PC-3 (cell line): ENCODE data around the gene ANOS1. TPM values are rescaled to one million over a fixed set of nuclear protein-coding genes. Genes with fewer than 3 reads are reported as not detected.

ENCODE experiments used
- ATAC-seq: fragments of 200-7000 bp; cut with Tn5 transposase; 2 replicates; pipeline ENCODE4 v1.9.1; 2020; ENCODE audit warnings: mild to moderate bottlenecking, moderate library complexity
- BruUV-seq: library from RNA; stranded (reverse); fragments of 400-500 nt; replicated peaks from 2 replicates; lab custom pipeline; 2021; lab: Mats Ljungman, UMichigan
- CTCF ChIA-PET: fragments of 300-600 bp; sonication (Branson Sonifier 250); formaldehyde crosslinking; loops from one replicate; lab custom pipeline; 2022; ENCODE audit warnings: antibody characterized with exemption; lab: Charles Lee
- POLR2A ChIA-PET: fragments of 300-600 bp; sonication (Branson Sonifier 250); formaldehyde crosslinking; loops from one replicate; lab custom pipeline; 2022; ENCODE audit warnings: antibody characterized with exemption; ENCODE audit not compliant: unreplicated experiment; lab: Charles Lee
- DNase-seq: peaks from one replicate; pipeline ENCODE4 v3.0.0-alpha.2; 2015
- H2AFZ ChIP-seq: fragments of 300-600 bp; sonication (generic); 2 replicates; pipeline ENCODE4 v1.6.0; 2016; ENCODE audit warnings: antibody characterized with exemption, low read length
- H3F3A ChIP-seq: fragments of 300-600 bp; sonication (generic); one replicate; pipeline ENCODE4 v1.6.0; 2017; ENCODE audit warnings: antibody characterized with exemption, low read length, control low read depth, mild to moderate bottlenecking; ENCODE audit not compliant: unreplicated experiment
- H3K27ac ChIP-seq: fragments of 300-600 bp; sonication (generic); 2 replicates; pipeline ENCODE4 v1.5.1; 2016; ENCODE audit warnings: mild to moderate bottlenecking, low read length
- H3K27me3 ChIP-seq: fragments of 300-600 bp; sonication (generic); 2 replicates; pipeline ENCODE4 v1.6.1; 2016; ENCODE audit warnings: low read length, mixed read lengths
- H3K36me3 ChIP-seq: fragments of 300-600 bp; sonication (generic); 2 replicates; pipeline ENCODE4 v1.6.1; 2016; ENCODE audit warnings: low read depth, mixed run types, low read length, mixed read lengths
- H3K4me1 ChIP-seq: fragments of 300-600 bp; sonication (generic); 2 replicates; pipeline ENCODE4 v1.5.1; 2016; ENCODE audit warnings: low read length; ENCODE audit not compliant: insufficient read depth
- H3K4me2 ChIP-seq: fragments of 300-600 bp; sonication (generic); 2 replicates; pipeline ENCODE4 v1.6.0; 2016; ENCODE audit warnings: low read length
- H3K4me3 ChIP-seq: fragments of 300-600 bp; sonication (generic); 2 replicates; pipeline ENCODE4 v1.5.1; 2016; ENCODE audit warnings: mild to moderate bottlenecking, low read length, mixed read lengths
- H3K79me2 ChIP-seq: fragments of 300-600 bp; sonication (generic); 2 replicates; pipeline ENCODE4 v1.6.1; 2017; ENCODE audit warnings: low read length, mixed read lengths
- H3K9ac ChIP-seq: fragments of 300-600 bp; sonication (generic); 2 replicates; pipeline ENCODE4 v1.6.0; 2016; ENCODE audit warnings: mild to moderate bottlenecking, low read length
- H3K9me2 ChIP-seq: fragments of 300-600 bp; sonication (generic); replicated peaks from 2 replicates; pipeline ENCODE4 v1.6.1; 2016; ENCODE audit warnings: mixed run types, low read length, mixed read lengths
- H3K9me3 ChIP-seq: fragments of 300-600 bp; sonication (generic); 2 replicates; pipeline ENCODE4 v1.6.1; 2016; ENCODE audit warnings: low read length, mixed read lengths
- H4K20me1 ChIP-seq: fragments of 300-600 bp; sonication (generic); 2 replicates; pipeline ENCODE4 v1.6.1; 2016; ENCODE audit warnings: low read length, mixed read lengths
- EZH2 ChIP-seq: fragments of 300-600 bp; sonication (generic); IDR thresholded peaks from one replicate; pipeline ENCODE4 v1.6.1; 2017; ENCODE audit warnings: antibody characterized with exemption, mild to moderate bottlenecking, low read length; ENCODE audit not compliant: unreplicated experiment
- EZH2phosphoT487 ChIP-seq: fragments of 300-600 bp; sonication (generic); IDR thresholded peaks from 2 replicates; pipeline ENCODE4 v1.6.1; 2018; ENCODE audit warnings: mild to moderate bottlenecking, antibody characterized with exemption, low read length, borderline replicate concordance
- intact Hi-C: fragments of 100-400 bp; cut with micrococcal nuclease; formaldehyde crosslinking; loops from 2 replicates; pipeline ENCODE4 v1.9.0; 2023
- total RNA-seq: library from RNA; depleted of rRNA; stranded (reverse); fragments of >200 nt; gene quantifications from 2 replicates; pipeline ENCODE4 v1.2.3, GENCODE V29; 2014
- TF ChIP-seq, protein P1 (sequence below): fragments of 300-600 bp; sonication (generic); conservative IDR thresholded peaks from 2 replicates; pipeline ENCODE4 v1.5.1; 2017; ENCODE audit warnings: antibody characterized with exemption, low read depth, mild to moderate bottlenecking, low read length

Gene ANOS1
- total RNA-seq, 1 experiment from 2014 or later, result 3.5 TPM

DNA sequence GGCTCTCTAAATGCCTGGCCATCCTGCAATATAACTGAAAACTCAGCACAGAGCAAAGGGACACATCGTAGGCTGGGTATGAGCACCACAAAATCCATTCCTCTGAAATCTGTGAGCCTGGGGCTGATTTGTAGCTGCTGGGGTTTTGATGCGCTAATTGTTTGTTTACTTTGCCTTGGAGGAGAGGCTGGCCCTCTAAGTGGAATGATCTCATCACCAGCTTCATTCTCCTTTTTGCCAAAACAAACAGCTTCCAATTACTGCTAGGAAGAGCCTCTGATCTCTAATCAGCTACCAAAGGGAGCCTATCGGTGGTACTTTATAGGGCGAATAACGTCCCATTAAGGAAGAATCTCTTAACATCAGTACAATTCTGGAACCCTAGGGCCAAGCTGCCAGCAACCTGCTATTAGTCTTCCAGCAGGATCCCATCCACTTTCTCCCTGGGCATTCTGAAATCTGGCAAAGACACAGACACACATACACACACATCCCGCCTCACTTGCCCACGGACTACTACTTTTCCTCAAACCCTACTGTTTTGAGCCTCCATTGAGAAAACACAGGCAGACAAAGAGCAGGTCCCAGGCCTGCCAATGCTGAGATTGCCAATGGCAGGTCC, 5.8 kb downstream of the ANOS1 start:
- H3K4me2 ChIP-seq, result peak overlapping the region; percentile 66
- DNase-seq (peak; percentile 61), ATAC-seq (peak; percentile 70)
- TF ChIP-seq EZH2, result no peak
- H3K27ac ChIP-seq, result no peak overlapping the region
- no peak overlapping the region; the same call in 1 of the 2 replicates for H3K4me3 ChIP-seq
- H3K79me2 ChIP-seq, result no peaks in the 10 kb centered on the region
- no peak overlapping the region for H3K9ac ChIP-seq
- no peaks in the 10 kb centered on the region for H3F3A ChIP-seq
- H3K36me3 ChIP-seq, result no peaks in the 10 kb centered on the region
- H3K27me3 ChIP-seq, result peaks cover 14% of the 10 kb centered on the region; the same call in 1 of the 2 replicates
- peak overlapping the region; percentile 22; the same call in 1 of the 2 replicates for H2AFZ ChIP-seq
- H4K20me1 ChIP-seq, result no peaks in the 10 kb centered on the region
- intact Hi-C loops, result no loop called here
- peaks cover 16% of the 10 kb centered on the region for H3K4me1 ChIP-seq
- H3K9me2 ChIP-seq, result no peaks in the 10 kb centered on the region
- BruUV-seq, result no TSS peak
- ChIA-PET POLR2A (no interaction called here), CTCF (no interaction called here)
- H3K9me3 ChIP-seq, result no peaks in the 10 kb centered on the region

DNA sequence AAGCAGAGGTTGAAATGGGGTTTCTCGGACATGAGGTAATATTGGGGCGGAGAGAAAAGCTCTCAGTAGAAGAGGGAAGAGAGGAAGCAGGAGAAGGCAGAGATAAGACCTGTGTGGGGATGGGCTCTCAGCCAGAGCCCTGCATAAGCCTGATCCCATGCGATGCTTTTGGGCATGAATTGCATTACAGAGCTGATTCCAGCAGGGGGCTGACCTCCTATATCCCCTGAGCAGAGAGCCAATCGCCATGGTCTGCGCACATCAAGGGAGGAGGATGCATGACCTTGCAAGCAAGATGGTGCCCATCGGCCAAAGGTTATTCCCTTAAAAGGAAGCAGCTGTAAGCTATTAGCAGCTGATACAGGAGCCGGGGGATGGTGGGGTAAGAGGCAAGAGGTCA, 7.6 kb downstream of the ANOS1 start:
- H3K9me3 ChIP-seq, result no peaks in the 10 kb centered on the region
- intact Hi-C loops, result no loop called here
- ATAC-seq (no peak; the same call in 1 of the 2 replicates), DNase-seq (no peak)
- ChIA-PET CTCF (no interaction called here), POLR2A (no interaction called here)
- no peak overlapping the region for H3K4me2 ChIP-seq
- H3K79me2 ChIP-seq, result no peaks in the 10 kb centered on the region
- H3K9me2 ChIP-seq, result no peaks in the 10 kb centered on the region
- H2AFZ ChIP-seq, result no peak overlapping the region
- H3F3A ChIP-seq, result no peaks in the 10 kb centered on the region
- H4K20me1 ChIP-seq, result no peaks in the 10 kb centered on the region
- no peak overlapping the region for H3K27ac ChIP-seq
- H3K4me3 ChIP-seq, result no peak overlapping the region
- TF ChIP-seq, protein P1, sequence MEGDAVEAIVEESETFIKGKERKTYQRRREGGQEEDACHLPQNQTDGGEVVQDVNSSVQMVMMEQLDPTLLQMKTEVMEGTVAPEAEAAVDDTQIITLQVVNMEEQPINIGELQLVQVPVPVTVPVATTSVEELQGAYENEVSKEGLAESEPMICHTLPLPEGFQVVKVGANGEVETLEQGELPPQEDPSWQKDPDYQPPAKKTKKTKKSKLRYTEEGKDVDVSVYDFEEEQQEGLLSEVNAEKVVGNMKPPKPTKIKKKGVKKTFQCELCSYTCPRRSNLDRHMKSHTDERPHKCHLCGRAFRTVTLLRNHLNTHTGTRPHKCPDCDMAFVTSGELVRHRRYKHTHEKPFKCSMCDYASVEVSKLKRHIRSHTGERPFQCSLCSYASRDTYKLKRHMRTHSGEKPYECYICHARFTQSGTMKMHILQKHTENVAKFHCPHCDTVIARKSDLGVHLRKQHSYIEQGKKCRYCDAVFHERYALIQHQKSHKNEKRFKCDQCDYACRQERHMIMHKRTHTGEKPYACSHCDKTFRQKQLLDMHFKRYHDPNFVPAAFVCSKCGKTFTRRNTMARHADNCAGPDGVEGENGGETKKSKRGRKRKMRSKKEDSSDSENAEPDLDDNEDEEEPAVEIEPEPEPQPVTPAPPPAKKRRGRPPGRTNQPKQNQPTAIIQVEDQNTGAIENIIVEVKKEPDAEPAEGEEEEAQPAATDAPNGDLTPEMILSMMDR, result peak; percentile 47
- TF ChIP-seq EZH2 (no peak), EZH2phosphoT487 (no peak)
- H3K9ac ChIP-seq, result no peak overlapping the region
- no peaks in the 10 kb centered on the region for H3K36me3 ChIP-seq
- no peaks in the 10 kb centered on the region for H3K27me3 ChIP-seq
- peaks cover 8% of the 10 kb centered on the region for H3K4me1 ChIP-seq
- no TSS peak for BruUV-seq

DNA sequence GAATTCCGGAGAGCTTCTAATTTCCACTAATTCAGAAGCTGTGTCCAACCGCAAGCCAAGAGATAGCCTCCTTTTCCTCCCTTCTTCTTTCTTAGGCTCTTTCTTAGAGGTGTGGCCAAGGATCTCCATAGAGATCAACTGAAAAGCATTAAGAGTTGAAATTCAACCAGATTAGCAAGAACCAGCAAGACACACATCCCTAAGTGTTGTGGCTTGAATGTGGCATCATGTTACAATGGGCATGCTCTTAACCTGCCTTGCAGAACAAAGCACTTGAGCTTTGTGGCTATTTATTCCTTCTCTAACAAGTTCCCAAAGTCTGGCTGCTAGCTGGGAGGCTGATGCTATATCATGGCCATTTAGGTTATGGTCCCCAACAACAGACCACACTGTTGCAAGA, 10.4 kb downstream of the ANOS1 start:
- no peak for TF ChIP-seq EZH2phosphoT487
- TF ChIP-seq, protein P1, result no peak
- no peak for TF ChIP-seq EZH2
- CTCF ChIA-PET, result no interaction called here
- BruUV-seq, result no TSS peak

More for the DNA sequence above, 10.4 kb downstream of the ANOS1 start:
- Histone ChIP-seq H3K4me2 (no peak overlapping the region), H3K27ac (no peak overlapping the region), H3F3A (no peaks in the 10 kb centered on the region), H3K9ac (no peak overlapping the region), H3K36me3 (no peaks in the 10 kb centered on the region), H3K4me3 (no peak overlapping the region), H4K20me1 (no peaks in the 10 kb centered on the region), H3K9me3 (no peaks in the 10 kb centered on the region), H3K27me3 (no peaks in the 10 kb centered on the region), H3K4me1 (peaks cover 8% of the 10 kb centered on the region), H2AFZ (no peak overlapping the region), H3K79me2 (no peaks in the 10 kb centered on the region), H3K9me2 (no peaks in the 10 kb centered on the region)
- ATAC-seq (no peak), DNase-seq (no peak)
- intact Hi-C loops, result no loop called here
- POLR2A ChIA-PET, result no interaction called here
